ENCODE results near the gene PBX1. TPM values are rescaled to one million over a fixed set of nuclear protein-coding genes. Genes with fewer than 3 reads are reported as not detected.

Gene PBX1
- total RNA-seq: 1 to 10 TPM; 3.1 to 7.9 (median 6.9) TPM
- long read RNA-seq: 0 reads

DNA sequence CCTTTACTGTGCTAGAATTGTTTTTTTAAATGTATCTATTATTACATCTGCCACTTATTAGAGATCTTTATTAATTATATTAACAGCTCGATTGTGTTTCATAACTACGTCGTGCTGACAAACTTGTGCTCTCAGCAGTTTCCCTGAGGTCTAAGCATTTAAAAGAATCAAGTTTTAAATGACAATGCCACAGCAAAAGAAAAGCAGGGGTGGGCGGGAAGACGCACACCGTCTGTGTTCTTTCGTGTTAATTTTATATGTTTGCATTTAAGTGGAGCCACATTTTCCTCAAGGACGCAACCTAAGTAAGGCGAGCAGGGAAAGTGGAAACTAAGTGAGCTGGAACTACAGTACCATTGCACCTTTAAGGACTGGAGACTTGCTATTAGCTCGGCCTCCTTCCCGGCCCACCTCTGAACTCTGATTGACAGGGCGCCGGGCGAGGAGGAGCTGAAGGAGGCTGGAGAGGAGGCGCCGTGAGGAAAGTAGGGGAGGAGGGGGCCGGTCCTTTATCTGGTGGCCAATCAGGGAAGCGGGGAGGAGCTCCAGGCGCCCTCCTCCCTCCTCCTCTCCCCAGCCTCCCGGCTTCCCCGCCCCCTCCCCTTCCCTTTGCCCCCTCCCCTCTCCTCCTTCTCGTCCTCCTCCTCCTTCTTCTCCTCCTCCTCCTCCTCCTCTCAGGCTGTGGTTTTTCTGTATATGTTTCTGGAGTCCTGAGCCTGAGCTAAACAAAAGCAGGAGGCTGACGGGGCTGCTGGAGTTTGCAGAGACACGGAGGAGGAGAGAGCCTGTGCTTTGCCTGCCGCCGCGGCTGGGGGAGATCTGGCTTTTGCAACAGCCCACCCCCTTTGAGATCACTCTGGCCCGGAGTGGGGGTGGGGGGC lies at the start of gene PBX1:
PBX1 (plus strand) TSS at position 724 of the 881 bp plus-strand sequence.
- no peaks in the 10 kb centered on the region for H3K36me3 ChIP-seq
- ATAC-seq (peak; percentile 98 to 100 (median 100)), DNase-seq (peak; percentile 96 to 98 (median 98))
- H3K27ac ChIP-seq: peak within 1 kb of the TSS; percentile 30 to 59 (median 34)
- H3K4me1 ChIP-seq: peaks cover 0 to 22% (median 0%) of the 10 kb centered on the region in 4 donors
- WGBS (ENCODE audit: insufficient coverage, low coverage, low lambda C conversion rate, missing lambda C conversion rate): under 1% methylated on average over 23 of the region's 28 CpGs
- no peaks in the 10 kb centered on the region for H3K27me3 ChIP-seq
- H3K9me3 ChIP-seq: no peaks in the 10 kb centered on the region
- intact Hi-C loops (cut with DNase I): no loop called here
- TF ChIP-seq CTCF (IDR thresholded peaks at IDR 0.05): no peak
- peak; percentile 38 for TF ChIP-seq POLR2A (IDR thresholded peaks at IDR 0.05)
- H3K4me3 ChIP-seq: peak within 1 kb of the TSS; percentile 32 to 67 (median 52)

DNA sequence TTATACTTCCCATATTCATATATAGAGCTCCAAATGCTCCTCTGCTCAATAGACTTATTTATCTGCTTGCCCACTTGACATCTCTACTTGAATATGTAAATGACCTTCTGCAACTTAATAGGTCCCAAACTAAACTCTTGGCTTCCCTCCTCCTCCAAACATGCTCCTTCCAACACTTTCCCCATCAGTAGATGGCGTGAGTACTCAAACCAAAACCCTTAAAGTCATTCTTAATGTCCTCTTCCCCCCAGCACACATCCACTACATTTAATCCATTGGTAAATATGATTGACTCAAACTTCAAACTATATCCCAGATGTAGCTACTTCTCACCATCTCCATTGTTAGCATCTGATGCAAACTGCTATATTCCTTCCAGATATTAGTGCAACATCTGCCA lies 48.5 kb upstream of the PBX1 start:
- Histone ChIP-seq H3K4me3 (no peak overlapping the region), H3K36me3 (no peaks in the 10 kb centered on the region), H3K9me3 (no peaks in the 10 kb centered on the region), H3K27ac (no peak overlapping the region), H3K27me3 (no peaks in the 10 kb centered on the region), H3K4me1 (no peaks in the 10 kb centered on the region)
- DNase-seq (no peak), ATAC-seq (peak in 1 of 4 donors; percentile 24)
- TF ChIP-seq CTCF (IDR thresholded peaks at IDR 0.05): peak in 1 of 4 donors; percentile 18
- TF ChIP-seq POLR2A (IDR thresholded peaks at IDR 0.05): no peak
- intact Hi-C loops (cut with DNase I): no loop called here
- 92% methylated on average over 1 of the region's 1 CpG for WGBS (ENCODE audit: insufficient coverage, low coverage, low lambda C conversion rate, missing lambda C conversion rate)

- Histone ChIP-seq H3K4me1 (no peaks in the 10 kb centered on the region), H3K27me3 (no peaks in the 10 kb centered on the region), H3K9me3 (no peaks in the 10 kb centered on the region), H3K36me3 (no peaks in the 10 kb centered on the region), H3K4me3 (no peak overlapping the region), H3K27ac (no peak overlapping the region)
- no peak for ATAC-seq
- DNase-seq: no peak
- TF ChIP-seq CTCF (IDR thresholded peaks at IDR 0.05) (no peak), POLR2A (IDR thresholded peaks at IDR 0.05) (no peak)
- intact Hi-C loops (cut with DNase I): no loop called here
- 60% methylated on average over 5 of the region's 5 CpGs for WGBS (ENCODE audit: insufficient coverage, low coverage, low lambda C conversion rate, missing lambda C conversion rate)
These were observed 47.8 kb upstream of the PBX1 start for GRCh38 chr1:164511001-164511705.

DNA sequence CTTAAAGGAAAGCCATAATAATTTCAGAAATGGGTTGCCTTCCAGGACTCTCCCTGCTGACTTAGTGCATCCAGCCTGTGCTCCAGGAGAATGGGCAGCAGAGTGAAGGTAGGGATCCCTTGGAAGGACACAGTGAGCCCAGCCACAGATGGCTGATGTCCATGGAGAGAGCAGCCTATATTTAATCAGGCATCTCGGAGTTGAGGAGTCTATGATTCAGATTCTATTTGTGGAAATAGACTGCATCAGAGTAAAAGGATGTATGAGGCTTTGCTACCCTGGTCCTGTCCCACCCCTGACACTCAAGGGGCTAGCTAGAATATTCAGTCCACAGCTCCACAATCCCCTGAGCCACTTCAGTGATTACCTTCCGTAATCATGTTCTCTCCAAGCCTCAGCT lies 43.8 kb upstream of the PBX1 start:
- Histone ChIP-seq H3K27me3 (no peaks in the 10 kb centered on the region), H3K36me3 (no peaks in the 10 kb centered on the region), H3K4me3 (no peak overlapping the region), H3K4me1 (no peaks in the 10 kb centered on the region), H3K9me3 (no peaks in the 10 kb centered on the region), H3K27ac (no peak overlapping the region)
- TF ChIP-seq POLR2A (IDR thresholded peaks at IDR 0.05) (no peak), CTCF (IDR thresholded peaks at IDR 0.05) (no peak)
- DNase-seq: no peak
- ATAC-seq: no peak
- 61% methylated on average over 2 of the region's 2 CpGs for WGBS (ENCODE audit: insufficient coverage, low coverage, low lambda C conversion rate, missing lambda C conversion rate)
- intact Hi-C loops (cut with DNase I): no loop called here

All from right lobe of liver (tissue), 6 donors.